SU-DHL-6 (cell line): ENCODE data around the gene SRSF9.

ENCODE experiments used
- H2AFZ ChIP-seq: fragments of 200-600 bp; sonication (generic); 2 replicates; pipeline ENCODE4 v1.6.1; 2014; ENCODE audit warnings: low read depth, mild to moderate bottlenecking, moderate library complexity, mixed read lengths, antibody characterized with exemption, low read length; ENCODE audit not compliant: severe bottlenecking
- H3F3A ChIP-seq: fragments of 200-600 bp; shearing (Covaris generic); 2 replicates; pipeline ENCODE4 v1.6.0; 2016; ENCODE audit warnings: antibody characterized with exemption, mild to moderate bottlenecking; ENCODE audit not compliant: insufficient read depth
- H3K27ac ChIP-seq: fragments of 200-600 bp; sonication (generic); 2 replicates; pipeline ENCODE4 v1.5.1; 2016; ENCODE audit warnings: low read depth, mild to moderate bottlenecking, low read length, moderate library complexity, mixed read lengths
- H3K27me3 ChIP-seq: fragments of 200-600 bp; sonication (generic), shearing (Covaris generic); 2 replicates; pipeline ENCODE4 v1.6.0; 2014; ENCODE audit warnings: mild to moderate bottlenecking, low read length
- H3K36me3 ChIP-seq: fragments of 200-600 bp; sonication (generic); 2 replicates; pipeline ENCODE4 v1.6.1; 2014; ENCODE audit warnings: mild to moderate bottlenecking, low read length, mixed read lengths
- H3K4me2 ChIP-seq: fragments of 300-600, 200-600 bp; shearing (Covaris generic), sonication (generic); 2 replicates; pipeline ENCODE4 v1.6.0; 2014; ENCODE audit warnings: low read length, low read depth, mild to moderate bottlenecking; ENCODE audit not compliant: poor library complexity, severe bottlenecking
- H3K4me3 ChIP-seq: fragments of 200-600 bp; sonication (generic); 2 replicates; pipeline ENCODE4 v1.5.1; 2014; ENCODE audit warnings: antibody characterized with exemption, low read length, mild to moderate bottlenecking, mixed read lengths; ENCODE audit not compliant: insufficient read depth, poor library complexity, severe bottlenecking
- H3K79me2 ChIP-seq: fragments of 200-600 bp; sonication (generic); 2 replicates; pipeline ENCODE4 v1.6.1; 2014; ENCODE audit warnings: mild to moderate bottlenecking, low read length, moderate library complexity; ENCODE audit not compliant: insufficient read depth
- H3K9ac ChIP-seq: fragments of 200-600 bp; sonication (generic); 2 replicates; pipeline ENCODE4 v1.7.0; 2014; ENCODE audit warnings: mild to moderate bottlenecking, low read length
- H3K9me2 ChIP-seq: fragments of 200-600 bp; sonication (generic); replicated peaks from 2 replicates; pipeline ENCODE4 v1.6.1; 2014; ENCODE audit warnings: low read length; ENCODE audit not compliant: insufficient read depth
- H3K9me3 ChIP-seq: fragments of 200-600 bp; sonication (generic); 2 replicates; pipeline ENCODE4 v1.6.1; 2014; ENCODE audit warnings: low read length, mixed read lengths; ENCODE audit not compliant: insufficient read depth
- H4K20me1 ChIP-seq: fragments of 200-600 bp; sonication (generic); 2 replicates; pipeline ENCODE4 v1.6.1; 2014; ENCODE audit warnings: low read depth, mild to moderate bottlenecking, antibody characterized with exemption, low read length, moderate library complexity, mixed read lengths
- EZH2phosphoT487 ChIP-seq: fragments of 200-600 bp; sonication (generic), shearing (Covaris generic); conservative IDR thresholded peaks from 2 replicates; pipeline ENCODE4 v1.6.1; 2018; ENCODE audit warnings: mild to moderate bottlenecking, antibody characterized with exemption, low read length, moderate library complexity, mixed read lengths
- TF ChIP-seq, protein P1 (sequence below): fragments of 200-600 bp; sonication (generic); IDR thresholded peaks from one replicate; pipeline ENCODE4 v1.5.1; 2017; ENCODE audit warnings: antibody characterized with exemption, mild to moderate bottlenecking, low read length, moderate library complexity; ENCODE audit not compliant: insufficient read depth, poor library complexity, severe bottlenecking

The SRSF9 gene

DNA sequence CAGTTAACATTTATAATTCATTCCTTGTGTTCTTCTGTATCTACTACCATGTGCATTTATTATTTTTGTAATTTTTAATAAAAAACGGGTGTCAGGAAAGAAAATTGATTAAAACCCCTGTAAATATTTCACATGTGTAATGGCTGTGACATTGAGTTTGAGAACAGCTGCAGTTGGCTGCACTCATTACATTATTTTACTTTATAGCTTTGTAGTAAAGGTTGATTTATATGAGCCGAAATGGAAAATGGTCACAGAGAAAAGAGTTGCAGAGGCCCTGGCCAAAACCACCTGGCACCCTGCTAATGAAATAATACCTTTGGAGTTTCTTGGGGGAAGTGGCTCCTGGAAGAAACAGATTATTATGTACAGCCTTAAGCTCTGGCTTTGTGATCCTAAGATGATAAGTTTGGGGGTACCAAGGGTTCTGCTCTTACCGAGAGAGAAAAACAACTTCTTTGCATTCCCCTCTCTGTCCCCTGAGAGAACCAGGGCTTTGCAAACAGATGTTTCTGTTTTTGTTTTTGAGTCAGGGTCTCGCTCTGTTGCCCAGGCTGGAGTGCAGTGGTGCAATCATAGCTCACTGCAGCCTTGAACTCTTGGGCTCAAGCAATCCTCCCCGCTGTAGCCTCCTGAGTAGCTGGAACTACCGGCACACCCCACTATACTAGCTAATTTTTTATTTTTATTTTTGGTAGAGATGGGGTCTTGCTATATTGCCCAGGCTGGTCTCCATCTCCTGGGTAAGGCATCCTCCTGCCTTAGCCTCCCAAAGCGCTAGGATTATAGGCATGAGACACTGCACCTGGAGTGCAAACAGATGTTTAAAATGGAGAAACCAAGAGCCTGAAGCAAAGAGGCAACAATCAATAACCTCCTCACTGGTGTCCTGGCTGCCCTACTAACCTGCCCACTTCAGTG, 16.7 kb upstream of the SRSF9 start:
- Histone ChIP-seq H3K27ac (no peak overlapping the region), H4K20me1 (no peaks in the 10 kb centered on the region), H2AFZ (no peak overlapping the region), H3K9me3 (no peaks in the 10 kb centered on the region), H3K27me3 (no peaks in the 10 kb centered on the region), H3F3A (no peaks in the 10 kb centered on the region), H3K4me3 (no peak overlapping the region), H3K4me2 (peak overlapping the region; percentile 2), H3K36me3 (no peaks in the 10 kb centered on the region), H3K79me2 (no peaks in the 10 kb centered on the region), H3K9ac (no peak overlapping the region), H3K9me2 (no peaks in the 10 kb centered on the region)
- TF ChIP-seq, protein P1, sequence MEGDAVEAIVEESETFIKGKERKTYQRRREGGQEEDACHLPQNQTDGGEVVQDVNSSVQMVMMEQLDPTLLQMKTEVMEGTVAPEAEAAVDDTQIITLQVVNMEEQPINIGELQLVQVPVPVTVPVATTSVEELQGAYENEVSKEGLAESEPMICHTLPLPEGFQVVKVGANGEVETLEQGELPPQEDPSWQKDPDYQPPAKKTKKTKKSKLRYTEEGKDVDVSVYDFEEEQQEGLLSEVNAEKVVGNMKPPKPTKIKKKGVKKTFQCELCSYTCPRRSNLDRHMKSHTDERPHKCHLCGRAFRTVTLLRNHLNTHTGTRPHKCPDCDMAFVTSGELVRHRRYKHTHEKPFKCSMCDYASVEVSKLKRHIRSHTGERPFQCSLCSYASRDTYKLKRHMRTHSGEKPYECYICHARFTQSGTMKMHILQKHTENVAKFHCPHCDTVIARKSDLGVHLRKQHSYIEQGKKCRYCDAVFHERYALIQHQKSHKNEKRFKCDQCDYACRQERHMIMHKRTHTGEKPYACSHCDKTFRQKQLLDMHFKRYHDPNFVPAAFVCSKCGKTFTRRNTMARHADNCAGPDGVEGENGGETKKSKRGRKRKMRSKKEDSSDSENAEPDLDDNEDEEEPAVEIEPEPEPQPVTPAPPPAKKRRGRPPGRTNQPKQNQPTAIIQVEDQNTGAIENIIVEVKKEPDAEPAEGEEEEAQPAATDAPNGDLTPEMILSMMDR: no peak
- no peak for TF ChIP-seq EZH2phosphoT487

DNA sequence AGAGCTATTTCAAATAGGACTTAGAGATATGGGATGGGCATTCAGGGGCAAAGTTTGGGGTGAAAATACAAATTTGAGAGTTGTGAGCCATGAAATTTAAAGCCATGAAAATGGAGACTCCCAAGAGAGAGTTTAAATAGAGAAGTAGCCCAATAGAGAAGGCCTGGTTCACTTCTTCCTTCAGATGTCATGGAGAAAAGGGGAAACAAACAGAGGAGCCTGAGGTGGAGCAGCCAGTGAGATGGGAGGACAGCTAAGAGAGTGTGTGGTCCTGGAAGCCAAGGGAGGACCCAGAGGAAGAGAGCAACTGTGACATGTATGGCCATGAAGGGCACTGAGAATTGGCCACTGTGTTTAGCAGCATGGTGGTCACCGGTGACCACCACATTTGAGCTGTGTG, 14.1 kb upstream of the SRSF9 start:
- Histone ChIP-seq H3K36me3 (no peaks in the 10 kb centered on the region), H3K9me3 (no peaks in the 10 kb centered on the region), H4K20me1 (no peaks in the 10 kb centered on the region), H3K4me2 (no peak overlapping the region), H3K27ac (no peak overlapping the region), H3K9ac (no peak overlapping the region), H3K79me2 (no peaks in the 10 kb centered on the region), H3K9me2 (no peaks in the 10 kb centered on the region), H3F3A (no peaks in the 10 kb centered on the region), H3K27me3 (no peaks in the 10 kb centered on the region), H2AFZ (no peak overlapping the region), H3K4me3 (no peak overlapping the region)
- TF ChIP-seq, protein P1: no peak
- TF ChIP-seq EZH2phosphoT487: no peak

DNA sequence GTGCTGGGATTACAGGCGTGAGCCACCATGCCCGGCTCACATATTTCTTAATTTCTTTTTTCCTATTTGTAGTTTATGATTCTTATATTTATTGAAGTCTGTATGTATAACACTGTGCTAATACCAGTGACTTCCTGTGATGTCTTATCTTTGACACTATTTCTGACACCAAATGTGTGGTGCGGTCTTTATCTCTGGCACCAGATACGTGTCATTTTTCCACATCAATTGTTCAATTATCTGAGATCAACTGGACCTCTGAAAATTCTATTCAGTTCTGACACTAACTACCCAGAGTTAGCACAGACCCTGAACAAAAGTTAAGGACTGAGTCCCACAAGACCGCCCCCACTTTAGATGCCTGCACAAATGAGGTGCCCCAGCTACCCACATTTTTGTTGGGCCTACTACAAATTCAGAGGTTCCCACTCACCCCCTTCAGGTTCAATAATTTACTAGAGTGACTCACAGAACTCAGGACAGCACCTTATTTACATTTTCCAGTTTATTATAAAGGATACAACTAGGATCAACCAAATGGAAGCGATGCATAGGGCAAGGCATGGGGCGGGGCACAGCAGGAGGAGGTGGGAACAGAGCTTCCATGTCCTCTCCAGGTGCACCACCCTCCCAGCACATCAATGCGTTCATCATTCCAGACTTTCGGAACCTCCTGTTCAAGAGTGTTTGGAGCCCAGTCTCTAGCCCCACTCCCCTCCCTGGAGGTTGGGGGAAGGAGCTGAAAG, 11.6 kb upstream of the SRSF9 start:
- H3K27me3 ChIP-seq: no peaks in the 10 kb centered on the region
- H3K27ac ChIP-seq: no peak overlapping the region
- H3K4me3 ChIP-seq: no peak overlapping the region
- no peak overlapping the region for H3K9ac ChIP-seq
- H3K36me3 ChIP-seq: no peaks in the 10 kb centered on the region
- no peak for TF ChIP-seq EZH2phosphoT487
- TF ChIP-seq, protein P1: no peak
- no peaks in the 10 kb centered on the region for H3K9me3 ChIP-seq
- H3K9me2 ChIP-seq: no peaks in the 10 kb centered on the region
- H3F3A ChIP-seq: no peaks in the 10 kb centered on the region
- H3K79me2 ChIP-seq: no peaks in the 10 kb centered on the region
- H4K20me1 ChIP-seq: no peaks in the 10 kb centered on the region
- no peak overlapping the region for H2AFZ ChIP-seq
- H3K4me2 ChIP-seq: no peak overlapping the region
